Stomach (tissue), 9 donors: ENCODE measurements around the gene SLC6A11. TPM values are rescaled to one million over a fixed set of nuclear protein-coding genes. Genes with fewer than 3 reads are reported as not detected.

ENCODE experiments used
- DNase-seq, 2 donors: peaks; one replicate each; pipeline versions ENCODE4 v3.0.0 to v3.0.0-alpha.2; 2013 to 2019
- H3K27ac ChIP-seq, 5 donors: fragments of 200-600 bp in 4 of 5; sonication (generic) in 4 of 5; one replicate each; pipeline ENCODE4 v1.5.1; 2013 to 2019; ENCODE audit warnings: mild to moderate bottlenecking in 1 of 5, moderate library complexity in 1 of 5
- H3K27me3 ChIP-seq, 3 donors: fragments of 200-600 bp; sonication (generic); one replicate each; pipeline ENCODE4 v1.5.1; 2017 to 2019; ENCODE audit warnings: mixed run types in 1 of 3
- H3K36me3 ChIP-seq, 4 donors: fragments of 200-600 bp; sonication (generic); 1 replicate in 3 of 4; 2 replicates in 1 of 4; pipeline ENCODE4 v1.5.1; 2016 to 2019
- H3K4me1 ChIP-seq, 4 donors: fragments of 200-600 bp; sonication (generic); one replicate each; pipeline ENCODE4 v1.5.1; 2016 to 2019
- H3K4me3 ChIP-seq, 4 donors: fragments of 200-600 bp; sonication (generic) in 3 of 4; one replicate each; pipeline ENCODE4 v1.5.1; 2016 to 2019; ENCODE audit warnings: mild to moderate bottlenecking in 1 of 4
- H3K9me3 ChIP-seq, 4 donors: fragments of 200-600 bp; sonication (generic); one replicate each; pipeline ENCODE4 v1.5.1; 2016 to 2019
- CTCF ChIP-seq, 7 experiments: fragments of 450-650 bp in 4 of 7; fragments of 200-600 bp in 3 of 7; sonication (generic) in 3 of 7; IDR thresholded peaks; one replicate each; pipeline ENCODE4 v1.5.1; 2016 to 2019; ENCODE audit warnings: antibody characterized with exemption in 7 of 7, control low read depth in 2 of 7, mild to moderate bottlenecking in 1 of 7
- EP300 ChIP-seq: sonication (generic); formaldehyde crosslinking; IDR thresholded peaks from one replicate; pipeline ENCODE4 v1.6.1; 2017; ENCODE audit warnings: antibody characterized with exemption
- POLR2A ChIP-seq, 4 donors: fragments of 450-650 bp; IDR thresholded peaks; one replicate each; pipeline ENCODE4 v1.6.1; 2016; ENCODE audit warnings: antibody characterized with exemption in 4 of 4, control low read depth in 2 of 4, mild to moderate bottlenecking in 1 of 4, moderate library complexity in 1 of 4
- POLR2AphosphoS5 ChIP-seq, 3 donors: sonication (generic); formaldehyde crosslinking; IDR thresholded peaks; one replicate each; pipeline ENCODE4 v1.6.1; 2016; ENCODE audit warnings: antibody characterized with exemption in 3 of 3
- WGBS, 5 donors: extraction: QIAGEN DNeasy Blood & Tissue Kit in 3 of 5; methylation state at CpG; one replicate each; pipeline versions ENCODE4 v1.1.5 to v1.1.7; 2013 to 2018; 5-methylcytosine and 5-hydroxymethylcytosine counted together
- intact Hi-C: fragments of 100-400 bp; cut with DNase I; formaldehyde crosslinking; loops from one replicate; pipeline ENCODE4 v1.15.1; 2023; ENCODE audit warnings: low total_unique reads
- polyA plus RNA-seq, 3 donors: library from polyadenylated mRNA; stranded (reverse); fragments of 200-250 nt; gene quantifications; one replicate each; pipeline ENCODE4 v1.2.3, GENCODE V29; 2013
- total RNA-seq, 5 donors: library from RNA; depleted of rRNA; stranded (reverse); fragments of >200 nt; gene quantifications; one replicate each; pipeline versions ENCODE4 v1.1.0 to v1.2.3, GENCODE V29; 2014 to 2016
- donor health status: healthy with polysubstance abuse.
- donor health status: Bipolar disorder and iron deficiency.
- donor health status: healthy.

The SLC6A11 gene
- total and polyA plus RNA-seq, 8 donors: 0.18 to 2.0 TPM; not detected in 6

GRCh38 chr3:10911350-10912002 is 95.4 kb downstream of the SLC6A11 start:
- DNase-seq: no peak
- no peak overlapping the region for H3K4me3 ChIP-seq
- no peak overlapping the region for H3K27ac ChIP-seq
- intact Hi-C loops: no loop called here
- H3K27me3 ChIP-seq: peaks cover 0 to 25% (median 6%) of the 10 kb centered on the region in 3 donors
- peaks cover 12 to 37% (median 26%) of the 10 kb centered on the region in 4 donors for H3K9me3 ChIP-seq
- no peak for TF ChIP-seq POLR2A (IDR thresholded peaks at IDR 0.05)
- TF ChIP-seq CTCF (IDR thresholded peaks at IDR 0.05): no peak
- no peak for TF ChIP-seq EP300
- TF ChIP-seq POLR2AphosphoS5 (IDR thresholded peaks at IDR 0.05): no peak
- WGBS, 5 donors: 76 to 88% (median 85%) methylated on average over 2 of the region's 2 CpGs
- no peaks in the 10 kb centered on the region for H3K36me3 ChIP-seq
- H3K4me1 ChIP-seq: no peaks in the 10 kb centered on the region

GRCh38 chr3:10912786-10913185 is 96.8 kb downstream of the SLC6A11 start:
- DNase-seq: no peak
- no peak overlapping the region for H3K27ac ChIP-seq
- H3K4me3 ChIP-seq: no peak overlapping the region
- peaks cover 4 to 24% (median 13%) of the 10 kb centered on the region in 4 donors for H3K9me3 ChIP-seq
- no peaks in the 10 kb centered on the region for H3K36me3 ChIP-seq
- WGBS, 5 donors: 78 to 84% (median 81%) methylated on average over 3 of the region's 3 CpGs
- intact Hi-C loops: no loop called here
- H3K4me1 ChIP-seq: no peaks in the 10 kb centered on the region
- peaks cover 0 to 32% (median 6%) of the 10 kb centered on the region in 3 donors for H3K27me3 ChIP-seq
- TF ChIP-seq EP300 (no peak), CTCF (IDR thresholded peaks at IDR 0.05) (no peak)

GRCh38 chr3:10915376-10915775 is 99.3 kb downstream of the SLC6A11 start:
- Histone ChIP-seq H3K27ac (no peak overlapping the region), H3K9me3 (peaks cover 0 to 8% (median 3%) of the 10 kb centered on the region in 4 donors), H3K36me3 (no peaks in the 10 kb centered on the region), H3K4me3 (no peak overlapping the region), H3K27me3 (peaks cover 0 to 51% (median 11%) of the 10 kb centered on the region in 3 donors), H3K4me1 (no peaks in the 10 kb centered on the region)
- TF ChIP-seq CTCF (IDR thresholded peaks at IDR 0.05) (no peak), POLR2AphosphoS5 (IDR thresholded peaks at IDR 0.05) (no peak), EP300 (no peak), POLR2A (IDR thresholded peaks at IDR 0.05) (no peak)
- intact Hi-C loops: no loop called here
- no peak for DNase-seq
- WGBS, 5 donors: 31 to 46% (median 41%) methylated on average over 5 of the region's 5 CpGs

- no peaks in the 10 kb centered on the region for H3K36me3 ChIP-seq
- H3K4me3 ChIP-seq: no peak overlapping the region
- TF ChIP-seq CTCF (IDR thresholded peaks at IDR 0.05) (no peak), EP300 (no peak), POLR2A (IDR thresholded peaks at IDR 0.05) (no peak), POLR2AphosphoS5 (IDR thresholded peaks at IDR 0.05) (no peak)
- H3K27me3 ChIP-seq: peaks cover 0 to 48% (median 10%) of the 10 kb centered on the region in 3 donors
- H3K27ac ChIP-seq: no peak overlapping the region
- peaks cover 0 to 14% (median 5%) of the 10 kb centered on the region in 4 donors for H3K9me3 ChIP-seq
- no peak for DNase-seq
- no peaks in the 10 kb centered on the region for H3K4me1 ChIP-seq
- intact Hi-C loops: no loop called here
- WGBS, 5 donors: 63 to 82% (median 78%) methylated on average over 3 of the region's 3 CpGs
These were observed 101.1 kb downstream of the SLC6A11 start for GRCh38 chr3:10917176-10917575.
